Measurements from ENCODE around the gene KCNH4.

GRCh38 chr17:42135151-42135550 lies 45.8 kb downstream of the KCNH4 start:
- TF ChIP-seq CTCF (IDR thresholded peaks at IDR 0.05) (no peak), POLR2A (IDR thresholded peaks at IDR 0.05) (no peak)

Measured in Peyer's patch (tissue), 4 donors.